Measurements from ENCODE around the gene CAMK1D. TPM values are rescaled to one million over a fixed set of nuclear protein-coding genes. Genes with fewer than 3 reads are reported as not detected.

The CAMK1D gene
- total RNA-seq, 3 donors from 2014 or later (not counting 1 experiment from before 2014, with no cell fraction given), result 44.2 to 56.4 (median 49.7) TPM

GRCh38 chr10:12549297-12549696, 199.9 kb downstream of the CAMK1D start:
- no peaks in the 10 kb centered on the region for H3K27me3 ChIP-seq (ENCODE audit: control insufficient read depth, insufficient read depth, low read length)
- H3K36me3 ChIP-seq (ENCODE audit: control insufficient read depth, insufficient read depth, low read length), result peaks cover 3% of the 10 kb centered on the region
- H3K4me3 ChIP-seq (ENCODE audit: low read length), result no peak overlapping the region
- no peaks in the 10 kb centered on the region for H3K4me1 ChIP-seq (ENCODE audit: control insufficient read depth, insufficient read depth, low read length)
- H3K9me3 ChIP-seq (ENCODE audit: control insufficient read depth, insufficient read depth, low read length), result no peaks in the 10 kb centered on the region
- H3K4me1 Mint-ChIP-seq, result peaks cover 32 to 34% of the 10 kb centered on the region in 2 donors
- no peak for TF ChIP-seq CTCF (IDR thresholded peaks at IDR 0.05)
- no peak overlapping the region for H3K27ac ChIP-seq (ENCODE audit: low read length)
- H3K27ac Mint-ChIP-seq, result peak overlapping the region in 1 of 2 donors; percentile 23
- WGBS (ENCODE audit: insufficient coverage), result 87% methylated on average over 5 of the region's 5 CpGs
- no peaks in the 10 kb centered on the region for H3K27me3 Mint-ChIP-seq (ENCODE audit: low read depth in 2 of 2)
- peaks cover 2 to 5% of the 10 kb centered on the region in 2 donors for H3K9me3 Mint-ChIP-seq
- intact Hi-C loops (cut with micrococcal nuclease), result no loop called here
- H3K4me3 Mint-ChIP-seq, result no peak overlapping the region
- DNase-seq (no peak), ATAC-seq (no peak)
- no peaks in the 10 kb centered on the region for H3K36me3 Mint-ChIP-seq

- H3K27me3 ChIP-seq (ENCODE audit: control insufficient read depth, insufficient read depth, low read length), result no peaks in the 10 kb centered on the region
- no peaks in the 10 kb centered on the region for H3K9me3 ChIP-seq (ENCODE audit: control insufficient read depth, insufficient read depth, low read length)
- peaks cover 7% of the 10 kb centered on the region for H3K36me3 ChIP-seq (ENCODE audit: control insufficient read depth, insufficient read depth, low read length)
- Mint-ChIP-seq H3K4me3 (no peak overlapping the region), H3K27ac (no peak overlapping the region), H3K36me3 (peaks cover 6% of the 10 kb centered on the region), H3K27me3 (ENCODE audit: low read depth in 2 of 2) (no peaks in the 10 kb centered on the region), H3K9me3 (peaks cover 2 to 3% of the 10 kb centered on the region in 2 donors), H3K4me1 (peaks cover 25 to 27% of the 10 kb centered on the region in 2 donors)
- intact Hi-C loops (cut with micrococcal nuclease), result no loop called here
- TF ChIP-seq CTCF (IDR thresholded peaks at IDR 0.05), result no peak
- H3K27ac ChIP-seq (ENCODE audit: low read length), result no peak overlapping the region
- WGBS (ENCODE audit: insufficient coverage), result 95% methylated on average over 8 of the region's 8 CpGs
- no peak for ATAC-seq
- no peak for DNase-seq
- H3K4me1 ChIP-seq (ENCODE audit: control insufficient read depth, insufficient read depth, low read length), result no peaks in the 10 kb centered on the region
- H3K4me3 ChIP-seq (ENCODE audit: low read length), result no peak overlapping the region
Observed at GRCh38 chr10:12550994-12551393, 201.6 kb downstream of the CAMK1D start.

GRCh38 chr10:12556039-12556438, 206.7 kb downstream of the CAMK1D start:
- intact Hi-C loops (cut with micrococcal nuclease), result no loop called here
- Histone ChIP-seq H3K4me1 (ENCODE audit: control insufficient read depth, insufficient read depth, low read length) (no peaks in the 10 kb centered on the region), H3K36me3 (ENCODE audit: control insufficient read depth, insufficient read depth, low read length) (peaks cover 7% of the 10 kb centered on the region), H3K27me3 (ENCODE audit: control insufficient read depth, insufficient read depth, low read length) (no peaks in the 10 kb centered on the region), H3K9me3 (ENCODE audit: control insufficient read depth, insufficient read depth, low read length) (no peaks in the 10 kb centered on the region), H3K27ac (ENCODE audit: low read length) (no peak overlapping the region), H3K4me3 (ENCODE audit: low read length) (no peak overlapping the region)
- peaks cover 6% of the 10 kb centered on the region for H3K36me3 Mint-ChIP-seq
- peaks cover 30 to 35% of the 10 kb centered on the region in 2 donors for H3K4me1 Mint-ChIP-seq
- H3K27me3 Mint-ChIP-seq (ENCODE audit: low read depth in 2 of 2), result no peaks in the 10 kb centered on the region
- no peaks in the 10 kb centered on the region for H3K9me3 Mint-ChIP-seq
- H3K27ac Mint-ChIP-seq, result peak overlapping the region in 1 of 2 donors; percentile 10
- WGBS (ENCODE audit: insufficient coverage), result 74% methylated on average over 5 of the region's 5 CpGs
- DNase-seq, result no peak
- no peak for ATAC-seq
- no peak overlapping the region for H3K4me3 Mint-ChIP-seq
- TF ChIP-seq CTCF (IDR thresholded peaks at IDR 0.05), result no peak

GRCh38 chr10:12559578-12560178, 210.3 kb downstream of the CAMK1D start:
- TF ChIP-seq CTCF (IDR thresholded peaks at IDR 0.05), result no peak
- Histone ChIP-seq H3K27ac (ENCODE audit: low read length) (no peak overlapping the region), H3K4me3 (ENCODE audit: low read length) (no peak overlapping the region), H3K36me3 (ENCODE audit: control insufficient read depth, insufficient read depth, low read length) (peaks cover 3% of the 10 kb centered on the region), H3K27me3 (ENCODE audit: control insufficient read depth, insufficient read depth, low read length) (no peaks in the 10 kb centered on the region), H3K9me3 (ENCODE audit: control insufficient read depth, insufficient read depth, low read length) (no peaks in the 10 kb centered on the region), H3K4me1 (ENCODE audit: control insufficient read depth, insufficient read depth, low read length) (no peaks in the 10 kb centered on the region)
- H3K9me3 Mint-ChIP-seq, result no peaks in the 10 kb centered on the region
- intact Hi-C loops (cut with micrococcal nuclease), result no loop called here
- H3K27me3 Mint-ChIP-seq (ENCODE audit: low read depth in 2 of 2), result no peaks in the 10 kb centered on the region
- DNase-seq (no peak), ATAC-seq (no peak)
- H3K4me3 Mint-ChIP-seq, result no peak overlapping the region
- H3K4me1 Mint-ChIP-seq, result peaks cover 56 to 60% of the 10 kb centered on the region in 2 donors
- H3K36me3 Mint-ChIP-seq, result peaks cover 6% of the 10 kb centered on the region
- no peak overlapping the region for H3K27ac Mint-ChIP-seq
- WGBS (ENCODE audit: insufficient coverage), result 75% methylated on average over 10 of the region's 11 CpGs
